PC-3 (cell line): ENCODE measurements around the gene ADORA2A. TPM values are rescaled to one million over a fixed set of nuclear protein-coding genes. Genes with fewer than 3 reads are reported as not detected.

Source experiments
- ATAC-seq: fragments of 200-7000 bp; cut with Tn5 transposase; 2 replicates; pipeline ENCODE4 v1.9.1; 2020; ENCODE audit warnings: mild to moderate bottlenecking, moderate library complexity
- BruUV-seq: library from RNA; stranded (reverse); fragments of 400-500 nt; replicated peaks from 2 replicates; lab custom pipeline; 2021; lab: Mats Ljungman, UMichigan
- CTCF ChIA-PET: fragments of 300-600 bp; sonication (Branson Sonifier 250); formaldehyde crosslinking; loops from one replicate; lab custom pipeline; 2022; ENCODE audit warnings: antibody characterized with exemption; lab: Charles Lee
- POLR2A ChIA-PET: fragments of 300-600 bp; sonication (Branson Sonifier 250); formaldehyde crosslinking; loops from one replicate; lab custom pipeline; 2022; ENCODE audit warnings: antibody characterized with exemption; ENCODE audit not compliant: unreplicated experiment; lab: Charles Lee
- DNase-seq: peaks from one replicate; pipeline ENCODE4 v3.0.0-alpha.2; 2015
- H2AFZ ChIP-seq: fragments of 300-600 bp; sonication (generic); 2 replicates; pipeline ENCODE4 v1.6.0; 2016; ENCODE audit warnings: antibody characterized with exemption, low read length
- H3F3A ChIP-seq: fragments of 300-600 bp; sonication (generic); one replicate; pipeline ENCODE4 v1.6.0; 2017; ENCODE audit warnings: antibody characterized with exemption, low read length, control low read depth, mild to moderate bottlenecking; ENCODE audit not compliant: unreplicated experiment
- H3K27ac ChIP-seq: fragments of 300-600 bp; sonication (generic); 2 replicates; pipeline ENCODE4 v1.5.1; 2016; ENCODE audit warnings: mild to moderate bottlenecking, low read length
- H3K27me3 ChIP-seq: fragments of 300-600 bp; sonication (generic); 2 replicates; pipeline ENCODE4 v1.6.1; 2016; ENCODE audit warnings: low read length, mixed read lengths
- H3K36me3 ChIP-seq: fragments of 300-600 bp; sonication (generic); 2 replicates; pipeline ENCODE4 v1.6.1; 2016; ENCODE audit warnings: low read depth, mixed run types, low read length, mixed read lengths
- H3K4me1 ChIP-seq: fragments of 300-600 bp; sonication (generic); 2 replicates; pipeline ENCODE4 v1.5.1; 2016; ENCODE audit warnings: low read length; ENCODE audit not compliant: insufficient read depth
- H3K4me2 ChIP-seq: fragments of 300-600 bp; sonication (generic); 2 replicates; pipeline ENCODE4 v1.6.0; 2016; ENCODE audit warnings: low read length
- H3K4me3 ChIP-seq: fragments of 300-600 bp; sonication (generic); 2 replicates; pipeline ENCODE4 v1.5.1; 2016; ENCODE audit warnings: mild to moderate bottlenecking, low read length, mixed read lengths
- H3K79me2 ChIP-seq: fragments of 300-600 bp; sonication (generic); 2 replicates; pipeline ENCODE4 v1.6.1; 2017; ENCODE audit warnings: low read length, mixed read lengths
- H3K9ac ChIP-seq: fragments of 300-600 bp; sonication (generic); 2 replicates; pipeline ENCODE4 v1.6.0; 2016; ENCODE audit warnings: mild to moderate bottlenecking, low read length
- H3K9me2 ChIP-seq: fragments of 300-600 bp; sonication (generic); replicated peaks from 2 replicates; pipeline ENCODE4 v1.6.1; 2016; ENCODE audit warnings: mixed run types, low read length, mixed read lengths
- H3K9me3 ChIP-seq: fragments of 300-600 bp; sonication (generic); 2 replicates; pipeline ENCODE4 v1.6.1; 2016; ENCODE audit warnings: low read length, mixed read lengths
- H4K20me1 ChIP-seq: fragments of 300-600 bp; sonication (generic); 2 replicates; pipeline ENCODE4 v1.6.1; 2016; ENCODE audit warnings: low read length, mixed read lengths
- EZH2 ChIP-seq: fragments of 300-600 bp; sonication (generic); IDR thresholded peaks from one replicate; pipeline ENCODE4 v1.6.1; 2017; ENCODE audit warnings: antibody characterized with exemption, mild to moderate bottlenecking, low read length; ENCODE audit not compliant: unreplicated experiment
- EZH2phosphoT487 ChIP-seq: fragments of 300-600 bp; sonication (generic); IDR thresholded peaks from 2 replicates; pipeline ENCODE4 v1.6.1; 2018; ENCODE audit warnings: mild to moderate bottlenecking, antibody characterized with exemption, low read length, borderline replicate concordance
- intact Hi-C: fragments of 100-400 bp; cut with micrococcal nuclease; formaldehyde crosslinking; loops from 2 replicates; pipeline ENCODE4 v1.9.0; 2023
- total RNA-seq: library from RNA; depleted of rRNA; stranded (reverse); fragments of >200 nt; gene quantifications from 2 replicates; pipeline ENCODE4 v1.2.3, GENCODE V29; 2014
- TF ChIP-seq, protein P1 (sequence below): fragments of 300-600 bp; sonication (generic); conservative IDR thresholded peaks from 2 replicates; pipeline ENCODE4 v1.5.1; 2017; ENCODE audit warnings: antibody characterized with exemption, low read depth, mild to moderate bottlenecking, low read length

The ADORA2A gene
- total RNA-seq, 1 experiment from 2014 or later = 1.7 TPM

GRCh38 chr22:24429411-24430365 lies 2.3 kb downstream of the ADORA2A start:
- H3K9me3 ChIP-seq = no peaks in the 10 kb centered on the region
- no TSS peak for BruUV-seq
- no peak overlapping the region for H3K27ac ChIP-seq
- H2AFZ ChIP-seq = no peak overlapping the region
- H3K4me1 ChIP-seq = peaks cover 3% of the 10 kb centered on the region; the same call in 1 of the 2 replicates
- H3F3A ChIP-seq = no peaks in the 10 kb centered on the region
- H4K20me1 ChIP-seq = no peaks in the 10 kb centered on the region
- no peaks in the 10 kb centered on the region for H3K27me3 ChIP-seq
- no peaks in the 10 kb centered on the region for H3K9me2 ChIP-seq
- no peak overlapping the region for H3K9ac ChIP-seq
- DNase-seq (peak; percentile 36), ATAC-seq (peak; percentile 36; the same call in 1 of the 2 replicates)
- H3K4me3 ChIP-seq = no peak overlapping the region
- POLR2A ChIA-PET = no interaction called here
- no peaks in the 10 kb centered on the region for H3K79me2 ChIP-seq
- TF ChIP-seq EZH2 = no peak
- TF ChIP-seq EZH2phosphoT487 = no peak
- TF ChIP-seq, protein P1, sequence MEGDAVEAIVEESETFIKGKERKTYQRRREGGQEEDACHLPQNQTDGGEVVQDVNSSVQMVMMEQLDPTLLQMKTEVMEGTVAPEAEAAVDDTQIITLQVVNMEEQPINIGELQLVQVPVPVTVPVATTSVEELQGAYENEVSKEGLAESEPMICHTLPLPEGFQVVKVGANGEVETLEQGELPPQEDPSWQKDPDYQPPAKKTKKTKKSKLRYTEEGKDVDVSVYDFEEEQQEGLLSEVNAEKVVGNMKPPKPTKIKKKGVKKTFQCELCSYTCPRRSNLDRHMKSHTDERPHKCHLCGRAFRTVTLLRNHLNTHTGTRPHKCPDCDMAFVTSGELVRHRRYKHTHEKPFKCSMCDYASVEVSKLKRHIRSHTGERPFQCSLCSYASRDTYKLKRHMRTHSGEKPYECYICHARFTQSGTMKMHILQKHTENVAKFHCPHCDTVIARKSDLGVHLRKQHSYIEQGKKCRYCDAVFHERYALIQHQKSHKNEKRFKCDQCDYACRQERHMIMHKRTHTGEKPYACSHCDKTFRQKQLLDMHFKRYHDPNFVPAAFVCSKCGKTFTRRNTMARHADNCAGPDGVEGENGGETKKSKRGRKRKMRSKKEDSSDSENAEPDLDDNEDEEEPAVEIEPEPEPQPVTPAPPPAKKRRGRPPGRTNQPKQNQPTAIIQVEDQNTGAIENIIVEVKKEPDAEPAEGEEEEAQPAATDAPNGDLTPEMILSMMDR = no peak
- intact Hi-C loops = no loop called here
- H3K36me3 ChIP-seq = no peaks in the 10 kb centered on the region
- H3K4me2 ChIP-seq = no peak overlapping the region
- CTCF ChIA-PET = interaction anchor here (0.7 kb wide), 1 partner anchor 106 kb away, joined by 3 read pairs; no protein-coding TSS in a partner anchor

DNA sequence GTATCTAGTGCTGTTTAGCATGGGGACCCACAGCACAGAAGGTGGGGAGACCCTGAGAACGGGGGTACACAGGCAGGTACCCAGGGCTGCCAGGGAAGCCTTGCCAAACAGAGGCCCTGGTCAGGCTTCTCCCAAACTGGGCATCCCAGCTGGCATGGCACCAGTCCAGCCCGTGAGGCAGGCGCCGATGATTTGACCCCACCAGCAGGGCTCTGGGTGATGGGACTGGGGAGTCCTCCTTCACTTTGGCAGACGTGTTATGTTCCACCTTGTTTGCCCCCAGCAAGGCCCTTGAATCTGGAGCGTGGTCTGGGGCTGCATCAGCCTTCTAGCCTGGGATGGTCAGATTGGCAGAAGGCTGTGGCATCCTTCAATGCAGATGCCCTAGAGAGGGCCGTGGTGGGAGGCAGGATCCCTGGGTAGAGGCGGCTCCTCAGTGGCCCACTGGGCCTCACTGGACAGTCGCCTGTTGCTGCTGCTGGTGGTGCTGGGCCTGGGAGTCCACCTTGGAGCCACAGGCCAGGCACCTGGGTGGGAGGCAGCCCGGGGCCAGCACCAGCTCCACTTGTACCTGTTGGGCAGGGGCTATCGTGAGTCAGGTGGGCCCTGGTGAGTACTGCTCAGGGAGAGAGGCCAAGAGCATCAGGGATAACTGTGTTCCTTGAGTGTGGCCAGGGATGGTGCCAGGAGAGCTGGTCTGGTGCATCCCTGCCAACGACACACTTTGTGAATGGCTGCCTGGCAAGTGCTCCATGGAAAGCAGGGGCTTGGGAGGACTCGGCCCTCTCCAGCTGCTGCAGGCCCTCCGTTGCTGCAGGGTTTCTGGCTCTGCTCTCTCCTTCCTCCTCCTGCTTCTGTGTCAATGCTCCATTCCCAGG lies 3.3 kb downstream of the ADORA2A start:
- Histone ChIP-seq H3K4me2 (no peak overlapping the region), H3K9ac (no peak overlapping the region), H3K79me2 (no peaks in the 10 kb centered on the region), H3K9me2 (no peaks in the 10 kb centered on the region), H4K20me1 (no peaks in the 10 kb centered on the region), H3K9me3 (no peaks in the 10 kb centered on the region), H3K36me3 (no peaks in the 10 kb centered on the region), H3F3A (no peaks in the 10 kb centered on the region), H3K4me3 (no peak overlapping the region), H3K27me3 (no peaks in the 10 kb centered on the region), H3K4me1 (peaks cover 3% of the 10 kb centered on the region; the same call in 1 of the 2 replicates), H2AFZ (no peak overlapping the region), H3K27ac (no peak overlapping the region)
- ChIA-PET POLR2A (no interaction called here), CTCF (no interaction called here)
- ATAC-seq (no peak), DNase-seq (no peak)
- TF ChIP-seq EZH2phosphoT487 = no peak
- no peak for TF ChIP-seq EZH2
- TF ChIP-seq, protein P1 = no peak
- no TSS peak for BruUV-seq
- intact Hi-C loops = no loop called here
